Activated B cell treated with CpG ODN at 0.5 μM for 24 hours (primary cell): ENCODE data around the gene PLK3. TPM values are rescaled to one million over a fixed set of nuclear protein-coding genes. Genes with fewer than 3 reads are reported as not detected.

Experiments
- ATAC-seq: fragments of 200-7000 bp; cut with Tn5 transposase; one replicate; pipeline ENCODE4 v1.10.0; 2021; ENCODE audit warnings: low read depth, mild to moderate bottlenecking, moderate library complexity
- CTCF ChIA-PET: fragments of 350-600 bp; sonication (Branson Sonifier 250); formaldehyde crosslinking; loops from one replicate; lab custom pipeline; 2021; ENCODE audit warnings: antibody characterized with exemption; lab: Charles Lee
- POLR2A ChIA-PET: fragments of 350-600 bp; sonication (Branson Sonifier 250); formaldehyde crosslinking; loops from one replicate; lab custom pipeline; 2021; ENCODE audit warnings: antibody characterized with exemption; lab: Charles Lee
- DNase-seq: peaks from one replicate; pipeline ENCODE4 v3.0.0; 2022
- H3K27ac Mint-ChIP-seq: one replicate; pipeline ENCODE4 v1.8.0; 2020; ENCODE audit warnings: mixed read lengths
- H3K27me3 Mint-ChIP-seq: one replicate; pipeline ENCODE4 v1.8.0; 2021; ENCODE audit warnings: mixed read lengths
- H3K36me3 Mint-ChIP-seq: one replicate; pipeline ENCODE4 v1.8.0; 2021; ENCODE audit warnings: low read depth, mixed read lengths
- H3K4me1 Mint-ChIP-seq: one replicate; pipeline ENCODE4 v1.8.0; 2021; ENCODE audit warnings: mixed read lengths
- H3K4me3 Mint-ChIP-seq: one replicate; pipeline ENCODE4 v1.8.0; 2020; ENCODE audit warnings: mild to moderate bottlenecking, mixed read lengths
- H3K9me3 Mint-ChIP-seq: one replicate; pipeline ENCODE4 v1.8.0; 2020; ENCODE audit warnings: mixed read lengths
- intact Hi-C: fragments of 100-400 bp; cut with micrococcal nuclease; formaldehyde crosslinking; loops from one replicate; pipeline ENCODE4 v1.15.1; 2024
- total RNA-seq: library from RNA; stranded (reverse); gene quantifications from 2 replicates; pipeline ENCODE4 v1.2.3, GENCODE V29; 2022
- TF ChIP-seq, protein P1 (sequence below): fragments of 200-600 bp; IDR thresholded peaks from one replicate; pipeline ENCODE4 v1.8.0; 2022; ENCODE audit warnings: antibody characterized with exemption, mild to moderate bottlenecking

Gene PLK3
- total RNA-seq, 1 donor from 2014 or later = 82.0 TPM

GRCh38 chr1:44777969-44778635, 22.1 kb upstream of the PLK3 start:
- TF ChIP-seq, protein P1, sequence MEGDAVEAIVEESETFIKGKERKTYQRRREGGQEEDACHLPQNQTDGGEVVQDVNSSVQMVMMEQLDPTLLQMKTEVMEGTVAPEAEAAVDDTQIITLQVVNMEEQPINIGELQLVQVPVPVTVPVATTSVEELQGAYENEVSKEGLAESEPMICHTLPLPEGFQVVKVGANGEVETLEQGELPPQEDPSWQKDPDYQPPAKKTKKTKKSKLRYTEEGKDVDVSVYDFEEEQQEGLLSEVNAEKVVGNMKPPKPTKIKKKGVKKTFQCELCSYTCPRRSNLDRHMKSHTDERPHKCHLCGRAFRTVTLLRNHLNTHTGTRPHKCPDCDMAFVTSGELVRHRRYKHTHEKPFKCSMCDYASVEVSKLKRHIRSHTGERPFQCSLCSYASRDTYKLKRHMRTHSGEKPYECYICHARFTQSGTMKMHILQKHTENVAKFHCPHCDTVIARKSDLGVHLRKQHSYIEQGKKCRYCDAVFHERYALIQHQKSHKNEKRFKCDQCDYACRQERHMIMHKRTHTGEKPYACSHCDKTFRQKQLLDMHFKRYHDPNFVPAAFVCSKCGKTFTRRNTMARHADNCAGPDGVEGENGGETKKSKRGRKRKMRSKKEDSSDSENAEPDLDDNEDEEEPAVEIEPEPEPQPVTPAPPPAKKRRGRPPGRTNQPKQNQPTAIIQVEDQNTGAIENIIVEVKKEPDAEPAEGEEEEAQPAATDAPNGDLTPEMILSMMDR = no peak
- peak overlapping the region; percentile 99 for H3K27ac Mint-ChIP-seq
- DNase-seq (no peak), ATAC-seq (no peak)
- H3K27me3 Mint-ChIP-seq = no peaks in the 10 kb centered on the region
- H3K4me1 Mint-ChIP-seq = peaks cover 44% of the 10 kb centered on the region
- intact Hi-C loops = no loop called here
- H3K4me3 Mint-ChIP-seq = peak overlapping the region; percentile 98
- ChIA-PET POLR2A (interaction anchor here (0.6 to 6.3 kb wide), 9 partner anchors 22 to 562 kb away, joined by 3 to 149 read pairs (median 26); partner anchors contain the start of genes MUTYH, PLK3, RNU5D-1 and TOE1), CTCF (interaction anchor here (1.0 kb wide), 1 partner anchor 47 kb away, joined by 3 read pairs; no protein-coding TSS in a partner anchor)
- H3K9me3 Mint-ChIP-seq = no peaks in the 10 kb centered on the region
- peaks cover 70% of the 10 kb centered on the region for H3K36me3 Mint-ChIP-seq

GRCh38 chr1:44778705-44779576, 21.2 kb upstream of the PLK3 start:
- Mint-ChIP-seq H3K9me3 (no peaks in the 10 kb centered on the region), H3K4me1 (peaks cover 51% of the 10 kb centered on the region), H3K4me3 (peak overlapping the region; percentile 2), H3K27me3 (no peaks in the 10 kb centered on the region), H3K36me3 (peaks cover 70% of the 10 kb centered on the region), H3K27ac (no peak overlapping the region)
- ChIA-PET CTCF (interaction anchor here (1.0 kb wide), 1 partner anchor 47 kb away, joined by 3 read pairs; no protein-coding TSS in a partner anchor), POLR2A (interaction anchor here (0.8 to 6.3 kb wide), 10 partner anchors 9 to 561 kb away, joined by 3 to 149 read pairs (median 4); partner anchors contain the start of genes BEST4, MUTYH, RNU5D-1 and TOE1)
- intact Hi-C loops = no loop called here
- no peak for ATAC-seq
- no peak for DNase-seq
- TF ChIP-seq, protein P1 = no peak

- TF ChIP-seq, protein P1 = no peak
- Mint-ChIP-seq H3K27ac (peak overlapping the region; percentile 30), H3K4me1 (peaks cover 56% of the 10 kb centered on the region), H3K4me3 (no peak overlapping the region), H3K9me3 (no peaks in the 10 kb centered on the region), H3K27me3 (no peaks in the 10 kb centered on the region), H3K36me3 (peaks cover 66% of the 10 kb centered on the region)
- CTCF ChIA-PET = interaction anchor here (0.6 kb wide), 1 partner anchor 711 kb away, joined by 3 read pairs; no protein-coding TSS in a partner anchor
- ATAC-seq (no peak), DNase-seq (no peak)
- intact Hi-C loops = loop anchor here (10.0 kb wide), 1 partner anchor 424 kb away; the partner anchor contains the start of gene ZSWIM5
- POLR2A ChIA-PET = interaction anchor here (0.6 to 2.6 kb wide), 10 partner anchors 9 to 66 kb away, joined by 3 to 11 read pairs (median 4); partner anchors contain the start of genes PLK3 and RNU5D-1
Observed at GRCh38 chr1:44780583-44781121, 19.5 kb upstream of the PLK3 start.

- intact Hi-C loops = loop anchor here (2.0 to 10.0 kb wide), 3 partner anchors 45 to 421 kb away; partner anchors contain the start of genes KIF2C, RNU5D-1 and ZSWIM5
Observed at GRCh38 chr1:44783697-44784093, 16.5 kb upstream of the PLK3 start.

More at GRCh38 chr1:44783697-44784093, 16.5 kb upstream of the PLK3 start:
- peak overlapping the region; percentile 70 for H3K4me3 Mint-ChIP-seq
- DNase-seq = no peak
- H3K27me3 Mint-ChIP-seq = no peaks in the 10 kb centered on the region
- H3K27ac Mint-ChIP-seq = peak overlapping the region; percentile 82
- ChIA-PET CTCF (interaction anchor here (0.7 to 2.7 kb wide), 3 partner anchors 10 to 762 kb away, joined by 4 to 7 read pairs (median 4); no protein-coding TSS in a partner anchor), POLR2A (interaction anchor here (0.6 to 9.4 kb wide), 17 partner anchors 8 to 776 kb away, joined by 3 to 113 read pairs (median 5); partner anchors contain the start of genes BTBD19, PLK3, RNU5D-1 and RPS8)
- H3K4me1 Mint-ChIP-seq = peaks cover 42% of the 10 kb centered on the region
- no peaks in the 10 kb centered on the region for H3K9me3 Mint-ChIP-seq
- TF ChIP-seq, protein P1 = no peak
- peaks cover 36% of the 10 kb centered on the region for H3K36me3 Mint-ChIP-seq
- ATAC-seq = no peak
